GM12878 (cell line): ENCODE data around the gene SH2D7. TPM values are rescaled to one million over a fixed set of nuclear protein-coding genes. Genes with fewer than 3 reads are reported as not detected.

Source experiments
- ATAC-seq: fragments of 200-7000 bp; cut with Tn5 transposase; 3 replicates; pipeline ENCODE4 v1.9.1; 2020; ENCODE audit warnings: mild to moderate bottlenecking, moderate library complexity
- BruUV-seq: library from RNA; stranded (reverse); fragments of 400-500 nt; replicated peaks from 2 replicates; lab custom pipeline; 2021; lab: Mats Ljungman, UMichigan
- CTCF ChIA-PET: fragments of 300-600 bp; sonication (Branson Sonifier 250); formaldehyde crosslinking; extraction: SDS; loops from one replicate; lab custom pipeline; 2021; ENCODE audit warnings: inconsistent platforms; lab: Yijun Ruan, JAX
- POLR2A ChIA-PET: fragments of 350-600 bp; formaldehyde crosslinking; extraction: SDS; loops from one replicate; lab custom pipeline; 2021; ENCODE audit warnings: inconsistent platforms; lab: Charles Lee
- RAD21 ChIA-PET: fragments of 300-600 bp; sonication (Branson Sonifier 250); formaldehyde crosslinking; loops from one replicate; lab custom pipeline; 2023; ENCODE audit warnings: antibody characterized with exemption; ENCODE audit not compliant: unreplicated experiment; lab: Charles Lee
- SMC1A ChIA-PET: fragments of 300-600 bp; sonication (Branson Sonifier 250); formaldehyde crosslinking; loops from one replicate; lab custom pipeline; 2023; ENCODE audit not compliant: unreplicated experiment, uncharacterized antibody; lab: Charles Lee
- DNase-seq: peaks from one replicate; pipeline ENCODE4 v3.0.0-alpha.2; 2011; ENCODE audit warnings: low read depth, low spot score
- FAIRE-seq: peaks from 3 replicates; lab custom pipeline; 2011; peaks lifted over from hg19 to GRCh38; lab: Jason Lieb, UNC
- H2AFZ ChIP-seq: 2 replicates; pipeline ENCODE4 v1.6.0; 2011; ENCODE audit warnings: low read depth, low read length, control low read depth; ENCODE audit not compliant: control insufficient read depth
- H3K27ac ChIP-seq: 2 replicates; pipeline ENCODE4 v1.5.1; 2011; ENCODE audit warnings: control low read depth; ENCODE audit not compliant: control insufficient read depth, insufficient read depth
- H3K27me3 ChIP-seq, 2 experiments: replicated peaks in 1 of 2; 2 replicates each; pipeline versions ENCODE4 v1.6.0 to v1.6.1; 2011; ENCODE audit warnings: low read length in 1 of 2; ENCODE audit not compliant: control insufficient read depth in 2 of 2, insufficient read depth in 2 of 2
- H3K36me3 ChIP-seq, 2 experiments: 2 replicates each; pipeline ENCODE4 v1.5.1; 2011; ENCODE audit warnings: low read length in 1 of 2; ENCODE audit not compliant: control insufficient read depth in 2 of 2, insufficient read depth in 2 of 2
- H3K4me1 ChIP-seq: 2 replicates; pipeline ENCODE4 v1.6.1; 2011; ENCODE audit warnings: mild to moderate bottlenecking, low read length, moderate library complexity, mixed read lengths; ENCODE audit not compliant: control insufficient read depth, insufficient read depth
- H3K4me2 ChIP-seq: 2 replicates; pipeline ENCODE4 v1.6.0; 2011; ENCODE audit warnings: control low read depth; ENCODE audit not compliant: control insufficient read depth, insufficient read depth
- H3K4me3 ChIP-seq: fragments of 200-600 bp; sonication (generic); 2 replicates; pipeline ENCODE4 v1.5.1; 2016
- H3K79me2 ChIP-seq: 2 replicates; pipeline ENCODE4 v1.6.0; 2011; ENCODE audit warnings: low read length; ENCODE audit not compliant: control insufficient read depth, insufficient read depth
- H3K9ac ChIP-seq: 2 replicates; pipeline ENCODE4 v1.8.0; 2011; ENCODE audit warnings: low read length, control low read depth, mixed read lengths; ENCODE audit not compliant: control insufficient read depth, insufficient read depth
- H3K9me3 ChIP-seq: replicated peaks from 3 replicates; pipeline ENCODE4 v1.5.1; 2011; ENCODE audit warnings: mild to moderate bottlenecking, low read length; ENCODE audit not compliant: control insufficient read depth, insufficient read depth
- H4K20me1 ChIP-seq: 2 replicates; pipeline ENCODE4 v1.6.0; 2011; ENCODE audit not compliant: control insufficient read depth, insufficient read depth
- LARP7 ChIP-seq: fragments of 450-650 bp; IDR thresholded peaks from 2 replicates; pipeline ENCODE4 v1.6.1; 2017; ENCODE audit warnings: mild to moderate bottlenecking
- PRDM15 ChIP-seq: fragments of 450-650 bp; formaldehyde crosslinking; IDR thresholded peaks from 2 replicates; pipeline ENCODE4 v1.4.0; 2020; ENCODE audit warnings: mild to moderate bottlenecking, moderate library complexity
- SPI1 ChIP-seq: IDR thresholded peaks from 2 replicates; pipeline ENCODE4 v1.6.1; 2011; ENCODE audit warnings: low read depth, mild to moderate bottlenecking, low read length, moderate library complexity, borderline replicate concordance; ENCODE audit not compliant: insufficient read depth
- STAT3 ChIP-seq: IDR thresholded peaks from 2 replicates; pipeline ENCODE4 v1.6.1; 2011; ENCODE audit warnings: low read depth, low read length, improper control_type of control experiment
- YBX1 ChIP-seq: fragments of 450-650 bp; IDR thresholded peaks from 2 replicates; pipeline ENCODE4 v1.6.1; 2016; ENCODE audit warnings: antibody characterized with exemption
- WGBS: methylation state at CpG from one replicate; pipeline ENCODE4 v1.1.6; 2016; ENCODE audit warnings: low lambda C conversion rate; ENCODE audit not compliant: insufficient replicate concordance, insufficient coverage; ENCODE audit errors: missing lambda C conversion rate; 5-methylcytosine and 5-hydroxymethylcytosine counted together
- in situ Hi-C: fragments of 300-500 bp; cut with MboI; formaldehyde crosslinking; loops from 9 replicates; pipeline ENCODE4 v1.14.3; 2018; ENCODE audit warnings: mixed read lengths
- intact Hi-C: fragments of 100-400 bp; cut with micrococcal nuclease; formaldehyde crosslinking; loops from one replicate; pipeline ENCODE4 v1.14.2; 2022; ENCODE audit not compliant: unreplicated experiment
- polyA plus RNA-seq, 11 experiments: library from polyadenylated mRNA; depleted of rRNA in 4 of 11; unstranded in 6 of 11; stranded (reverse) in 5 of 11; fragments of >200 nt; fragmentation: Nextera tagmentation in 4 of 11; fragmentation: Illumina TruSeq in 1 of 11; extraction: Ambion mirVana in 4 of 11; extraction: Trizol in 1 of 11; gene quantifications; 1 replicate in 1 of 11; 2 replicates in 10 of 11; pipeline versions ENCODE4 v1.2.1 to v1.2.3, GENCODE V29; 2011 to 2016; ENCODE audit warnings: inconsistent platforms in 2 of 11, missing spikeins in 2 of 11, low read depth in 1 of 11
- total RNA-seq, 4 experiments: library from RNA; depleted of rRNA in 3 of 4; stranded (reverse); fragments of >200 nt in 3 of 4; fragmentation: Illumina TruSeq in 1 of 4; extraction: Trizol in 1 of 4; gene quantifications; 2 replicates each; pipeline versions ENCODE4 v1.2.1 to v1.2.3, GENCODE V29; 2013 to 2021
- TF ChIP-seq, protein P1 (sequence below): fragments of 450-650 bp; IDR thresholded peaks from 2 replicates; pipeline ENCODE4 v1.6.1; 2017; ENCODE audit warnings: low read depth, mild to moderate bottlenecking, moderate library complexity
- TF ChIP-seq, protein P2 (sequence below): fragments of 450-650 bp; IDR thresholded peaks from 2 replicates; pipeline ENCODE4 v1.6.1; 2017; ENCODE audit warnings: mild to moderate bottlenecking, moderate library complexity

The SH2D7 gene
- total and polyA plus RNA-seq, 10 of the 15 experiments (the other 5 are each of a cell fraction or from before 2014, with no cell fraction given) = 0.04 to 0.06 TPM; not detected in 8

- TF ChIP-seq PRDM15 = no peak
- no peak for TF ChIP-seq STAT3
Observed at GRCh38 chr15:78083186-78083585, 9.2 kb upstream of the SH2D7 start (continued).

- no peak overlapping the region for H2AFZ ChIP-seq
- ChIA-PET SMC1A (interaction anchor here (0.5 to 3.8 kb wide), 11 partner anchors 11 to 35 kb away, joined by 3 to 13 read pairs (median 4); no protein-coding TSS in a partner anchor), POLR2A (interaction anchor here (0.8 to 3.0 kb wide), 4 partner anchors 12 to 33 kb away, joined by 3 to 12 read pairs (median 4); no protein-coding TSS in a partner anchor), RAD21 (interaction anchor here (1.3 to 2.2 kb wide), 3 partner anchors 16 to 24 kb away, joined by 3 to 9 read pairs (median 4); no protein-coding TSS in a partner anchor), CTCF (interaction anchor here (1.1 to 3.1 kb wide), 6 partner anchors 11 to 117 kb away, joined by 4 to 16 read pairs (median 4); no protein-coding TSS in a partner anchor)
- TF ChIP-seq, protein P1, sequence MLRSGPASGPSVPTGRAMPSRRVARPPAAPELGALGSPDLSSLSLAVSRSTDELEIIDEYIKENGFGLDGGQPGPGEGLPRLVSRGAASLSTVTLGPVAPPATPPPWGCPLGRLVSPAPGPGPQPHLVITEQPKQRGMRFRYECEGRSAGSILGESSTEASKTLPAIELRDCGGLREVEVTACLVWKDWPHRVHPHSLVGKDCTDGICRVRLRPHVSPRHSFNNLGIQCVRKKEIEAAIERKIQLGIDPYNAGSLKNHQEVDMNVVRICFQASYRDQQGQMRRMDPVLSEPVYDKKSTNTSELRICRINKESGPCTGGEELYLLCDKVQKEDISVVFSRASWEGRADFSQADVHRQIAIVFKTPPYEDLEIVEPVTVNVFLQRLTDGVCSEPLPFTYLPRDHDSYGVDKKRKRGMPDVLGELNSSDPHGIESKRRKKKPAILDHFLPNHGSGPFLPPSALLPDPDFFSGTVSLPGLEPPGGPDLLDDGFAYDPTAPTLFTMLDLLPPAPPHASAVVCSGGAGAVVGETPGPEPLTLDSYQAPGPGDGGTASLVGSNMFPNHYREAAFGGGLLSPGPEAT = no peak
- TF ChIP-seq, protein P2, sequence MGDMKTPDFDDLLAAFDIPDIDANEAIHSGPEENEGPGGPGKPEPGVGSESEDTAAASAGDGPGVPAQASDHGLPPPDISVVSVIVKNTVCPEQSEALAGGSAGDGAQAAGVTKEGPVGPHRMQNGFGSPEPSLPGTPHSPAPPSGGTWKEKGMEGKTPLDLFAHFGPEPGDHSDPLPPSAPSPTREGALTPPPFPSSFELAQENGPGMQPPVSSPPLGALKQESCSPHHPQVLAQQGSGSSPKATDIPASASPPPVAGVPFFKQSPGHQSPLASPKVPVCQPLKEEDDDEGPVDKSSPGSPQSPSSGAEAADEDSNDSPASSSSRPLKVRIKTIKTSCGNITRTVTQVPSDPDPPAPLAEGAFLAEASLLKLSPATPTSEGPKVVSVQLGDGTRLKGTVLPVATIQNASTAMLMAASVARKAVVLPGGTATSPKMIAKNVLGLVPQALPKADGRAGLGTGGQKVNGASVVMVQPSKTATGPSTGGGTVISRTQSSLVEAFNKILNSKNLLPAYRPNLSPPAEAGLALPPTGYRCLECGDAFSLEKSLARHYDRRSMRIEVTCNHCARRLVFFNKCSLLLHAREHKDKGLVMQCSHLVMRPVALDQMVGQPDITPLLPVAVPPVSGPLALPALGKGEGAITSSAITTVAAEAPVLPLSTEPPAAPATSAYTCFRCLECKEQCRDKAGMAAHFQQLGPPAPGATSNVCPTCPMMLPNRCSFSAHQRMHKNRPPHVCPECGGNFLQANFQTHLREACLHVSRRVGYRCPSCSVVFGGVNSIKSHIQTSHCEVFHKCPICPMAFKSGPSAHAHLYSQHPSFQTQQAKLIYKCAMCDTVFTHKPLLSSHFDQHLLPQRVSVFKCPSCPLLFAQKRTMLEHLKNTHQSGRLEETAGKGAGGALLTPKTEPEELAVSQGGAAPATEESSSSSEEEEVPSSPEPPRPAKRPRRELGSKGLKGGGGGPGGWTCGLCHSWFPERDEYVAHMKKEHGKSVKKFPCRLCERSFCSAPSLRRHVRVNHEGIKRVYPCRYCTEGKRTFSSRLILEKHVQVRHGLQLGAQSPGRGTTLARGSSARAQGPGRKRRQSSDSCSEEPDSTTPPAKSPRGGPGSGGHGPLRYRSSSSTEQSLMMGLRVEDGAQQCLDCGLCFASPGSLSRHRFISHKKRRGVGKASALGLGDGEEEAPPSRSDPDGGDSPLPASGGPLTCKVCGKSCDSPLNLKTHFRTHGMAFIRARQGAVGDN = no peak
- no peak for TF ChIP-seq YBX1
- no peak for TF ChIP-seq SPI1
- TF ChIP-seq LARP7 = no peak
- H3K4me1 ChIP-seq = peaks cover 16% of the 10 kb centered on the region
- intact Hi-C loops (no loop called here), in situ Hi-C loops (no loop called here)
- no peak overlapping the region for H3K9ac ChIP-seq
- no peaks in the 10 kb centered on the region for H3K27me3 ChIP-seq
- BruUV-seq = no TSS peak
- H3K36me3 ChIP-seq = no peaks in the 10 kb centered on the region
- no peaks in the 10 kb centered on the region for H3K79me2 ChIP-seq
- H3K9me3 ChIP-seq = no peaks in the 10 kb centered on the region
- FAIRE-seq = peak; percentile 71
- peak; percentile 77 for ATAC-seq
- H4K20me1 ChIP-seq = no peaks in the 10 kb centered on the region
- H3K27ac ChIP-seq = no peak overlapping the region
- 82% methylated on average over 6 of the region's 6 CpGs for WGBS
- DNase-seq = no peak
- H3K4me3 ChIP-seq = no peak overlapping the region
- peak overlapping the region; percentile 2; the same call in 1 of the 2 replicates for H3K4me2 ChIP-seq
Observed at GRCh38 chr15:78083687-78084448, 8.5 kb upstream of the SH2D7 start.
